HEK293 (cell line): ENCODE data around the gene MS4A6A.

ENCODE experiments used
- CTCF ChIP-seq: fragments of 450-650 bp; formaldehyde crosslinking; IDR thresholded peaks from 2 replicates; pipeline ENCODE4 v1.5.1; 2016; ENCODE audit warnings: missing biosample characterization, missing genetic modification characterization
- KLF16 ChIP-seq: fragments of 450-650 bp; formaldehyde crosslinking; IDR thresholded peaks from 2 replicates; pipeline ENCODE4 v1.5.1; 2017; ENCODE audit warnings: missing biosample characterization, missing genetic modification characterization
- ZBTB8A ChIP-seq: fragments of 450-650 bp; formaldehyde crosslinking; IDR thresholded peaks from 2 replicates; pipeline ENCODE4 v1.5.1; 2016; ENCODE audit warnings: missing biosample characterization, missing genetic modification characterization
- ZEB2 ChIP-seq: fragments of 450-650 bp; formaldehyde crosslinking; IDR thresholded peaks from 2 replicates; pipeline ENCODE4 v1.5.1; 2016; ENCODE audit warnings: missing biosample characterization, missing genetic modification characterization
- ZNF148 ChIP-seq: fragments of 450-650 bp; formaldehyde crosslinking; IDR thresholded peaks from 2 replicates; pipeline ENCODE4 v1.5.0; 2017; ENCODE audit warnings: missing biosample characterization, missing genetic modification characterization, borderline replicate concordance
- ZNF239 ChIP-seq: fragments of 450-650 bp; formaldehyde crosslinking; IDR thresholded peaks from 2 replicates; pipeline ENCODE4 v1.5.1; 2016; ENCODE audit warnings: missing biosample characterization, missing genetic modification characterization
- ZNF274 ChIP-seq, 2 experiments: fragments of 200-500 bp in 1 of 2; fragments of 450-650 bp in 1 of 2; sonication (Bioruptor generic) in 1 of 2; formaldehyde crosslinking in 1 of 2; IDR thresholded peaks; 2 replicates each; pipeline versions ENCODE4 v1.5.1 to v1.6.1; 2014 to 2016; ENCODE audit warnings: borderline replicate concordance in 1 of 2, inconsistent platforms in 1 of 2, low read length in 1 of 2, missing biosample characterization in 1 of 2, missing genetic modification characterization in 1 of 2
- ZNF292 ChIP-seq: fragments of 450-650 bp; formaldehyde crosslinking; IDR thresholded peaks from 2 replicates; pipeline ENCODE4 v1.5.1; 2016; ENCODE audit warnings: low read depth, missing biosample characterization, missing genetic modification characterization, borderline replicate concordance
- ZNF416 ChIP-seq: fragments of 450-650 bp; formaldehyde crosslinking; IDR thresholded peaks from 2 replicates; pipeline ENCODE4 v1.5.1; 2016; ENCODE audit warnings: missing biosample characterization, missing genetic modification characterization
- ZNF777 ChIP-seq: fragments of 450-650 bp; formaldehyde crosslinking; IDR thresholded peaks from 2 replicates; pipeline ENCODE4 v1.5.1; 2017; ENCODE audit warnings: missing biosample characterization, missing genetic modification characterization, borderline replicate concordance

- TF ChIP-seq ZNF148 (tag by site-specific recombination): no peak
- no peak for TF ChIP-seq ZBTB8A (tag by site-specific recombination)
- TF ChIP-seq ZNF239 (tag by site-specific recombination): no peak
- no peak for TF ChIP-seq CTCF (tag by site-specific recombination)
- TF ChIP-seq KLF16 (tag by site-specific recombination): no peak
- no peak for TF ChIP-seq ZNF416 (tag by site-specific recombination)
- TF ChIP-seq ZNF292: no peak
- TF ChIP-seq ZNF274 (IDR thresholded peaks at IDR 0.05; ENCODE audit: low read length): no peak
- no peak for TF ChIP-seq ZNF274 (tag by site-specific recombination; IDR thresholded peaks at IDR 0.05; ENCODE audit: borderline replicate concordance)
- TF ChIP-seq ZEB2 (tag by site-specific recombination): no peak
- TF ChIP-seq ZNF777: no peak
Observed at GRCh38 chr11:60182541-60183330, at the start of gene MS4A6A.
